ENCODE results near the gene NT5C1A.

NT5C1A gene

GRCh38 chr1:39643705-39644104, 28.2 kb downstream of the NT5C1A start:
- H3K4me3 ChIP-seq: no peak overlapping the region
- peaks cover 0 to 4% (median 0%) of the 10 kb centered on the region in 11 experiments; a peak in 1 of 22 replicates for H3K27me3 ChIP-seq
- H3K4me2 ChIP-seq: peak overlapping the region in 7 of 11 experiments; percentile 54 to 77 (median 68); a peak in 4 of 22 replicates
- no peaks in the 10 kb centered on the region for H3K36me3 ChIP-seq
- H3K9ac ChIP-seq: no peak overlapping the region
- TF ChIP-seq Cebpa-rat (IDR thresholded peaks at IDR 0.05): no peak
- peaks cover 0 to 82% (median 66%) of the 10 kb centered on the region in 10 experiments; a peak in 17 of 20 replicates for H3K4me1 ChIP-seq
- peaks cover 0 to 13% (median 9%) of the 10 kb centered on the region in 11 experiments; a peak in 11 of 22 replicates for H3K9me3 ChIP-seq (replicated peaks in 1 of 11)
- H4K20me1 ChIP-seq: no peaks in the 10 kb centered on the region
- H3K27ac ChIP-seq: peak overlapping the region in 2 of 11 experiments; percentile 22 to 79; a peak in 1 of 22 replicates

GRCh38 chr1:39642796-39643195, 29.1 kb downstream of the NT5C1A start:
- Histone ChIP-seq H3K36me3 (no peaks in the 10 kb centered on the region), H3K4me2 (peak overlapping the region in 10 of 11 experiments; percentile 12 to 77 (median 61); a peak in 19 of 22 replicates), H3K4me3 (no peak overlapping the region), H4K20me1 (no peaks in the 10 kb centered on the region), H3K9me3 (replicated peaks in 1 of 11) (peaks cover 0 to 13% (median 9%) of the 10 kb centered on the region in 11 experiments; a peak in 11 of 22 replicates), H3K9ac (0 out of 22 replicates have a peak overlapping the region, but pooled peaks of 1 of the 11 experiments have one; percentile 24), H3K27ac (peak overlapping the region in 4 of 11 experiments; percentile 15 to 49 (median 24); a peak in 4 of 22 replicates), H3K27me3 (peaks cover 0 to 8% (median 0%) of the 10 kb centered on the region in 11 experiments; a peak in 2 of 22 replicates), H3K4me1 (peaks cover 0 to 82% (median 66%) of the 10 kb centered on the region in 10 experiments; a peak in 17 of 20 replicates)
- TF ChIP-seq Cebpa-rat (IDR thresholded peaks at IDR 0.05): no peak

GRCh38 chr1:39640861-39641260, 31.0 kb downstream of the NT5C1A start:
- TF ChIP-seq Cebpa-rat (IDR thresholded peaks at IDR 0.05): no peak
- Histone ChIP-seq H3K27me3 (peaks cover 0 to 8% (median 0%) of the 10 kb centered on the region in 11 experiments; a peak in 2 of 22 replicates), H3K9ac (no peak overlapping the region)

GRCh38 chr1:39639305-39640130, 32.4 kb downstream of the NT5C1A start, which contains the start of gene HEYL:
Gene HEYL (minus strand): TSS chr1:39639643. CDS start chr1:39639625, 18 bp downstream.
- H3K9ac ChIP-seq: peak within 1 kb of the TSS; percentile 63 to 82 (median 77)
- H3K9me3 ChIP-seq (replicated peaks in 1 of 11): peaks cover 0 to 12% (median 9%) of the 10 kb centered on the region in 11 experiments; a peak in 11 of 22 replicates
- peaks cover 0 to 8% (median 0%) of the 10 kb centered on the region in 11 experiments; a peak in 2 of 22 replicates for H3K27me3 ChIP-seq
- H4K20me1 ChIP-seq: no peaks in the 10 kb centered on the region
- TF ChIP-seq Cebpa-rat (IDR thresholded peaks at IDR 0.05): no peak
- H3K4me2 ChIP-seq: peak within 1 kb of the TSS; percentile 87 to 95 (median 92)
- H3K36me3 ChIP-seq: no peaks in the 10 kb centered on the region
- peaks cover 0 to 82% (median 69%) of the 10 kb centered on the region in 10 experiments; a peak in 17 of 20 replicates for H3K4me1 ChIP-seq
- H3K4me3 ChIP-seq: peak within 1 kb of the TSS; percentile 59 to 78 (median 68)
- peak within 1 kb of the TSS; percentile 27 to 79 (median 68); a peak in 21 of 22 replicates for H3K27ac ChIP-seq

More at GRCh38 chr1:39640861-39641260, 31.0 kb downstream of the NT5C1A start:
- H3K4me2 ChIP-seq: peak overlapping the region in 2 of 11 experiments; percentile 92 to 94; a peak in 1 of 22 replicates
- H3K27ac ChIP-seq: no peak overlapping the region
- H3K4me3 ChIP-seq: no peak overlapping the region
- H3K9me3 ChIP-seq (replicated peaks in 1 of 11): peaks cover 0 to 13% (median 9%) of the 10 kb centered on the region in 11 experiments; a peak in 11 of 22 replicates
- no peaks in the 10 kb centered on the region for H3K36me3 ChIP-seq
- H3K4me1 ChIP-seq: peaks cover 0 to 82% (median 66%) of the 10 kb centered on the region in 10 experiments; a peak in 17 of 20 replicates
- no peaks in the 10 kb centered on the region for H4K20me1 ChIP-seq

- Histone ChIP-seq H3K27ac (peak overlapping the region in 8 of 11 experiments; percentile 59 to 79 (median 71); a peak in 13 of 22 replicates), H3K27me3 (peaks cover 0 to 8% (median 0%) of the 10 kb centered on the region in 11 experiments; a peak in 2 of 22 replicates), H3K4me1 (peaks cover 0 to 80% (median 69%) of the 10 kb centered on the region in 10 experiments; a peak in 17 of 20 replicates), H3K4me2 (peak overlapping the region; percentile 87 to 95 (median 92)), H4K20me1 (no peaks in the 10 kb centered on the region), H3K36me3 (no peaks in the 10 kb centered on the region), H3K9ac (peak overlapping the region; percentile 63 to 82 (median 77); a peak in 21 of 22 replicates), H3K9me3 (replicated peaks in 1 of 11) (peaks cover 0 to 6% (median 5%) of the 10 kb centered on the region in 11 experiments; a peak in 11 of 22 replicates), H3K4me3 (peak overlapping the region; percentile 59 to 78 (median 68))
- TF ChIP-seq Cebpa-rat (IDR thresholded peaks at IDR 0.05): no peak
These were observed 33.0 kb downstream of the NT5C1A start for GRCh38 chr1:39638965-39639304.

- H3K4me3 ChIP-seq: peak overlapping the region in 1 of 10 experiments; percentile 29; a peak in 2 of 20 replicates
- peak overlapping the region in 4 of 11 experiments; percentile 32 to 50 (median 35); a peak in 6 of 22 replicates for H3K27ac ChIP-seq
- H4K20me1 ChIP-seq: no peaks in the 10 kb centered on the region
- H3K9me3 ChIP-seq (replicated peaks in 1 of 11): no peaks in the 10 kb centered on the region
- peak overlapping the region in 7 of 11 experiments; percentile 3 to 51 (median 36); a peak in 7 of 22 replicates for H3K9ac ChIP-seq
- no peak for TF ChIP-seq Cebpa-rat (IDR thresholded peaks at IDR 0.05)
- H3K36me3 ChIP-seq: peaks cover 0 to 2% (median 0%) of the 10 kb centered on the region in 11 experiments; a peak in 4 of 22 replicates
- peaks cover 0 to 80% (median 61%) of the 10 kb centered on the region in 10 experiments; a peak in 17 of 20 replicates for H3K4me1 ChIP-seq
- H3K4me2 ChIP-seq: peak overlapping the region in 9 of 11 experiments; percentile 15 to 94 (median 92); a peak in 16 of 22 replicates
- H3K27me3 ChIP-seq: peaks cover 0 to 8% (median 0%) of the 10 kb centered on the region in 11 experiments; a peak in 2 of 22 replicates
These were observed 34.5 kb downstream of the NT5C1A start for GRCh38 chr1:39637361-39637760.

GRCh38 chr1:39635871-39636210, 36.1 kb downstream of the NT5C1A start:
- Histone ChIP-seq H3K4me2 (peak overlapping the region in 9 of 11 experiments; percentile 2 to 92 (median 66); a peak in 16 of 22 replicates), H3K9ac (0 out of 22 replicates have a peak overlapping the region, but pooled peaks of 2 of the 11 experiments have one; percentile 3 to 17), H3K4me1 (peaks cover 0 to 93% (median 76%) of the 10 kb centered on the region in 10 experiments; a peak in 17 of 20 replicates), H3K4me3 (no peak overlapping the region), H3K27ac (peak overlapping the region in 2 of 11 experiments; percentile 13 to 36; a peak in 3 of 22 replicates), H3K9me3 (replicated peaks in 1 of 11) (peaks cover 0 to 5% (median 0%) of the 10 kb centered on the region in 11 experiments; a peak in 1 of 22 replicates), H4K20me1 (no peaks in the 10 kb centered on the region), H3K27me3 (peaks cover 0 to 8% (median 0%) of the 10 kb centered on the region in 11 experiments; a peak in 2 of 22 replicates), H3K36me3 (peaks cover 0 to 17% (median 4%) of the 10 kb centered on the region in 11 experiments; a peak in 8 of 22 replicates)
- TF ChIP-seq Cebpa-rat (IDR thresholded peaks at IDR 0.05): no peak
